Ascending aorta (tissue), 2 donors: ENCODE data around the gene TTF1. TPM values are rescaled to one million over a fixed set of nuclear protein-coding genes. Genes with fewer than 3 reads are reported as not detected.

Experiments used
- DNase-seq, 2 donors: peaks; one replicate each; pipeline ENCODE4 v3.0.0-alpha.2; 2019; ENCODE audit warnings: low spot score in 2 of 2
- H3K27ac ChIP-seq, 2 donors: fragments of 200-600 bp; sonication (generic); one replicate each; pipeline ENCODE4 v1.5.1; 2016 to 2017; ENCODE audit warnings: mild to moderate bottlenecking in 1 of 2
- H3K27me3 ChIP-seq: fragments of 200-600 bp; sonication (generic); one replicate; pipeline ENCODE4 v1.5.1; 2017
- H3K36me3 ChIP-seq, 2 donors: fragments of 200-600 bp; sonication (generic); one replicate each; pipeline ENCODE4 v1.5.1; 2016
- H3K4me1 ChIP-seq, 2 donors: fragments of 200-600 bp; sonication (generic); one replicate each; pipeline ENCODE4 v1.5.1; 2016 to 2017; ENCODE audit warnings: mild to moderate bottlenecking in 1 of 2
- H3K4me3 ChIP-seq, 2 donors: fragments of 200-600 bp; sonication (generic); one replicate each; pipeline ENCODE4 v1.5.1; 2016 to 2017; ENCODE audit warnings: mild to moderate bottlenecking in 1 of 2
- H3K9me3 ChIP-seq, 2 donors: fragments of 200-600 bp; sonication (generic); one replicate each; pipeline ENCODE4 v1.5.1; 2016
- CTCF ChIP-seq, 3 experiments: fragments of 200-600 bp in 2 of 3; fragments of 450-650 bp in 1 of 3; sonication (generic) in 2 of 3; IDR thresholded peaks; one replicate each; pipeline ENCODE4 v1.5.1; 2016 to 2019; ENCODE audit warnings: antibody characterized with exemption in 3 of 3, mild to moderate bottlenecking in 1 of 3, moderate library complexity in 1 of 3
- intact Hi-C: fragments of 100-400 bp; cut with DNase I; formaldehyde crosslinking; loops from one replicate; pipeline ENCODE4 v1.15.1; 2023
- total RNA-seq: library from RNA; depleted of rRNA; stranded (reverse); fragments of >200 nt; gene quantifications from one replicate; pipeline ENCODE4 v1.1.0, GENCODE V29; 2016

TTF1 gene
- total RNA-seq, 1 donor from 2014 or later = 2.3 TPM

DNA sequence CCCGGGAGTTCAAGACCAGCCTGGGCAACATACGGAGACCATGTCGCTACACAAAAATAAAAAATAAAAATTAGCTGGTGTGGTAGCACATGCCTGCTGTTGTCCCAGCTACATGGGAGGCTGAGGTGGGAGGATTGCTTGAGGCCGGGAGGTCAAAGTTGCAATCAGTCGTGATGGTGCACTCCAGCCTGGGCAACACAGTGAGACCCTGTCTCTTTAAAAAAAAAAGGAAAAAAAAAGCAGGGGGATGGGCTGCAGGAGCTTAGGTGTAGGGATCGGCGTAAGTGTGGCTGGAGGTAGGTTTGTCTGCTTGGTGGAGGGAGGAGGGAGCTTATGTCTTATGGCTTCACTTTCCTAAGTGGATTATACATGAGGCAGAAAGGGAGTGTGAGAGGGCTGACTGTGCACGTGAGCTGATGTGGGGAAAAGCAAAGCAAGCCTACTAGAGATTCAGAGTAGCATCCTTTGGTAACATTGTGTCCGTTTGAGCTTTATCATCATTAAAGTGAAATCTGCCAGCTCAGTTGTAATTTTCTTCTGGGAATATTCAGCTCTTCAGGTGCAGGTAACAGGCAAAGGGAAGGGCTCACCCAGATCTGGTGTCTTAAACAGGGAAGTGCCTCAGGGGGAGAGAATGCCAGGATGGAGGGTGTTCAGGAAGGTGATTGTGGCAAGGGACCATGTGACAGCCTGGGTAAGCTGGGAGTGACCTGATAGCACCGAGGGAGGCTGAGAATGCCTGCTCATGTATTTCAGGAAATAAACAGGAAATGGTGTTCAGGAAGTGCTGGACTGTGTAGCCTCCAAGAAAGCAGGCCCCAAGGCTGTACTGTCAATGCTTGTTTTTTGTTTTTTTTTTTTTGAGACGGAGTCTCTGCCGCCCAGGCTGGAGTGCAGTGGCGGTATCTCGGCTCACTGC, 34.2 kb downstream of the TTF1 start:
- H3K4me1 ChIP-seq = no peaks in the 10 kb centered on the region
- no peak for TF ChIP-seq CTCF (IDR thresholded peaks at IDR 0.05)

DNA sequence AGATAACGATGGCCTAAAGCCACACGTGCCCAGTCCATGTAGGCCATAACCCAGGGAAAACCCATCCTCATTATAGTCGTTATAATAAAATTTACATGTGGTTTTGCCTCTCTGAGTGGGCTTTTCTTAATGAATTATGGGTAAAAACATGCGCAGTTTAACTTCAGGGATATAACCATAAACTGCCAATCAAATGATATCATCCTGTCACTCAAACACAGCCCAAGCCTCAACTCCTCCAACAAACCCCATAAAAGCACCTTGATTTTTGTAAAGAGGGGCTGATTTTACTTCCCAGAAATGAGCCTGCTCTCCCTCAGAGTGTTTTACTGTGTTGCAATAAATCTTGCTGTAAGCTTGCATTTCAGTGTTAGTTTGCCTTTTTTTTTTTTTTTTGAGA, 36.0 kb downstream of the TTF1 start:
- DNase-seq = no peak
- no peak for TF ChIP-seq CTCF (IDR thresholded peaks at IDR 0.05)
- intact Hi-C loops = no loop called here

More for the DNA sequence above, 34.2 kb downstream of the TTF1 start:
- H3K9me3 ChIP-seq = no peaks in the 10 kb centered on the region
- H3K27me3 ChIP-seq = no peaks in the 10 kb centered on the region
- peaks cover 17 to 20% of the 10 kb centered on the region in 2 donors for H3K36me3 ChIP-seq
- intact Hi-C loops = no loop called here
- DNase-seq = peak; percentile 38 to 72
- peak overlapping the region; percentile 17 to 40 for H3K27ac ChIP-seq
- no peak overlapping the region for H3K4me3 ChIP-seq

GRCh38 chr9:132369421-132369820, 37.2 kb downstream of the TTF1 start:
- Histone ChIP-seq H3K4me3 (no peak overlapping the region), H3K4me1 (no peaks in the 10 kb centered on the region), H3K27me3 (no peaks in the 10 kb centered on the region), H3K36me3 (no peaks in the 10 kb centered on the region), H3K9me3 (no peaks in the 10 kb centered on the region), H3K27ac (no peak overlapping the region)
- intact Hi-C loops = no loop called here
- no peak for TF ChIP-seq CTCF (IDR thresholded peaks at IDR 0.05)
- no peak for DNase-seq

More for the DNA sequence above, 36.0 kb downstream of the TTF1 start:
- no peak overlapping the region for H3K4me3 ChIP-seq
- no peaks in the 10 kb centered on the region for H3K9me3 ChIP-seq
- no peaks in the 10 kb centered on the region for H3K4me1 ChIP-seq
- peaks cover 1 to 2% of the 10 kb centered on the region in 2 donors for H3K36me3 ChIP-seq
- H3K27me3 ChIP-seq = no peaks in the 10 kb centered on the region
- H3K27ac ChIP-seq = no peak overlapping the region

DNA sequence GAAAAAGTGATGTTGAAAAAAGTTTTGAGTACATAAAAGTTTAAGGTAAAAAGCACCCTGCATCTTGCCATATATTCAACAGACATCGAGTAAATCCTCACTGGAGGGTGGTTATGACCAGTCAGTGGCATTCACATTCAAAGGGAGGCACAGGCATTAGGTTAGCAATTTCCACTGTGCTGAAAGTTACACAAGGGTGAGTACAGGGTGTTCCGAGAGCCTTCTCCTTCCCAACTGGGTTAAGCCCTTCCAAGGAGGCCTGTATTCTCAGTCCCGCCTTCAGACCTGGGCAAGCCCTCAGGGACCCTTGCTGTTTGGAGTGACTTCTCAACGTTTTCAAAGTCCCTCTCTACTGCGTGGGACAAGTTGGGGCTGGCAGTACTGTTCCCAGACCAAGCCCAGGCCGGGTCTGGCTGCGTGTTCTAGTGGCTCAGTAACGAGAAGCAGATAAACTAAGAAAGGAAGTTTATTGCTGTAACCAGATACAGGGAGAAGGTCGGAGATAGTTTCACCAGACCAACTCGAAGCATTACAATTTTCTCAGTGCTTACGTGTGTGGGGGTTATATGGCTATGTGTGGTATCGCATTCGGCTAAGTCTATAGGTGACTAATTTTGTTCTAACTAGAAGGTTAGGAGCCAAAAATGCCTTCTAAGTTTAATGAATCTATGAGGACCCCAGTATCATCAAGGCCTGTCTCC, 38.9 kb downstream of the TTF1 start:
- H3K9me3 ChIP-seq = no peaks in the 10 kb centered on the region
- no peaks in the 10 kb centered on the region for H3K4me1 ChIP-seq
- TF ChIP-seq CTCF (IDR thresholded peaks at IDR 0.05) = no peak
- H3K36me3 ChIP-seq = no peaks in the 10 kb centered on the region
- intact Hi-C loops = no loop called here
- H3K27ac ChIP-seq = no peak overlapping the region
- H3K4me3 ChIP-seq = no peak overlapping the region
- DNase-seq = no peak
- H3K27me3 ChIP-seq = no peaks in the 10 kb centered on the region

DNA sequence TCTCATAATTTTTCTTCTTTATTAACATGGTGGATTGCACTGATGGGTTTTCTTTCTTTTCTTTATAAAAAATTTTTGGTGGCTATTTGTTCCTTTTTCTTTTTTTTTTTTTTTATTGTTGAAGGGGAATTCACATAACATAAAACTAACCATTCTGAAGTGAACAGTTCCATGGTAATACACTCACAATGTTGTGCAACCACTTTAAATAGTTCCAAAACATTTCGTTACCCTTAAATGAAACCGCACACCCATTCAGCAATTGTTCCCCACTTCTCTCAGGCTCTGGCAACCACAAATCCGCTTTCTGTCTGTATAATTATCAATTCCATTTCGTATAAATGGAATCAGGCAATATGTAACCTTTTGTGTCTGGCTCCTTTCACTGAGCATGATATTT, 40.2 kb downstream of the TTF1 start:
- no peaks in the 10 kb centered on the region for H3K27me3 ChIP-seq
- H3K4me1 ChIP-seq = no peaks in the 10 kb centered on the region
- TF ChIP-seq CTCF (IDR thresholded peaks at IDR 0.05) = no peak
- no peak overlapping the region for H3K4me3 ChIP-seq
- H3K9me3 ChIP-seq = no peaks in the 10 kb centered on the region
- no peak for DNase-seq
- no peak overlapping the region for H3K27ac ChIP-seq
- H3K36me3 ChIP-seq = no peaks in the 10 kb centered on the region
- intact Hi-C loops = no loop called here
